Activated naive CD8-positive, alpha-beta T cell (primary cell): Measurements from ENCODE around the gene RIC1.
"Not testable (repeated sequence)": the region's sequence is repeated elsewhere in the genome, so short reads cannot be mapped to it uniquely, and the experiment has no call there.

Experiments used
- H3K27ac Mint-ChIP-seq: one replicate; pipeline ENCODE4 v1.8.0; 2021; ENCODE audit warnings: mixed read lengths
- H3K27me3 Mint-ChIP-seq: one replicate; pipeline ENCODE4 v1.8.0; 2021; ENCODE audit warnings: mixed read lengths
- H3K36me3 Mint-ChIP-seq: one replicate; pipeline ENCODE4 v1.8.0; 2021; ENCODE audit warnings: mixed read lengths
- H3K4me1 Mint-ChIP-seq: one replicate; pipeline ENCODE4 v1.8.0; 2021; ENCODE audit warnings: low read depth, mixed read lengths
- H3K4me3 Mint-ChIP-seq: one replicate; pipeline ENCODE4 v1.8.0; 2021; ENCODE audit warnings: mild to moderate bottlenecking, mixed read lengths
- H3K9me3 Mint-ChIP-seq: one replicate; pipeline ENCODE4 v1.8.0; 2021; ENCODE audit warnings: low read depth, mixed read lengths

Gene RIC1

DNA sequence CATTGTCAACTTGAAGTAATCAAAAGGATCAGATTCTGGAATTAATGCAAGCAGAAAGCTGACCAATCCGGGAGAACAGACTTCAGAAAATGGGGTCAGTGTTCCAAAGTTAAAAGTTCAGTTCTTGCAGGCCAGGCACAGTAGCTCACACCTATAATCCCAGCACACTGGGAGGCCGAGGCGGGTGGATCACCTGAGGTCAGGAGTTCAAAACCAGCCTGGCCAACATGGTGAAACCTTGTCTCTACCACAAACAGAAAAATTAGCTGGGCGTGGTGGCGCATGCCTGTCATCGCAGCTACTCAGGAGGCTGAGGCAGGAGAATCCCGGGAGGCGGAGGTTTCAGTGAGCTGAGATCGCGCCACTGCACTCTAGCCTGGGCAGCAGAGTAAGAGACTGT is 88.5 kb downstream of the RIC1 start:
- not testable (repeated sequence) for H3K27ac Mint-ChIP-seq, H3K9me3 Mint-ChIP-seq, H3K4me3 Mint-ChIP-seq, H3K27me3 Mint-ChIP-seq
- H3K36me3 Mint-ChIP-seq: peaks cover 27% of the 10 kb centered on the region
- H3K4me1 Mint-ChIP-seq: peaks cover 13% of the 10 kb centered on the region

GRCh38 chr9:5718296-5719032 is 89.6 kb downstream of the RIC1 start:
- peaks cover 32% of the 10 kb centered on the region for H3K36me3 Mint-ChIP-seq
- peaks cover 13% of the 10 kb centered on the region for H3K4me1 Mint-ChIP-seq
- peaks cover 5% of the 10 kb centered on the region for H3K9me3 Mint-ChIP-seq
- H3K27ac Mint-ChIP-seq: peak overlapping the region; percentile 28
- no peaks in the 10 kb centered on the region for H3K27me3 Mint-ChIP-seq
- H3K4me3 Mint-ChIP-seq: no peak overlapping the region

GRCh38 chr9:5719100-5719926 is 90.4 kb downstream of the RIC1 start:
- Mint-ChIP-seq H3K4me1 (peaks cover 13% of the 10 kb centered on the region), H3K9me3 (peaks cover 5% of the 10 kb centered on the region), H3K4me3 (no peak overlapping the region), H3K36me3 (peaks cover 30% of the 10 kb centered on the region), H3K27ac (peak overlapping the region; percentile 18), H3K27me3 (no peaks in the 10 kb centered on the region)

- peaks cover 33% of the 10 kb centered on the region for H3K36me3 Mint-ChIP-seq
- H3K4me3 Mint-ChIP-seq: no peak overlapping the region
- no peak overlapping the region for H3K27ac Mint-ChIP-seq
- H3K9me3 Mint-ChIP-seq: peaks cover 5% of the 10 kb centered on the region
- H3K4me1 Mint-ChIP-seq: peaks cover 9% of the 10 kb centered on the region
- H3K27me3 Mint-ChIP-seq: no peaks in the 10 kb centered on the region
Measured at GRCh38 chr9:5720151-5720550, 91.2 kb downstream of the RIC1 start.

GRCh38 chr9:5721279-5722087 is 92.6 kb downstream of the RIC1 start:
- Mint-ChIP-seq H3K27me3 (no peaks in the 10 kb centered on the region), H3K4me1 (peaks cover 9% of the 10 kb centered on the region), H3K4me3 (no peak overlapping the region), H3K36me3 (peaks cover 39% of the 10 kb centered on the region), H3K27ac (no peak overlapping the region), H3K9me3 (peaks cover 5% of the 10 kb centered on the region)

- not testable (repeated sequence) for H3K9me3 Mint-ChIP-seq, H3K4me1 Mint-ChIP-seq, H3K27me3 Mint-ChIP-seq, H3K27ac Mint-ChIP-seq, H3K4me3 Mint-ChIP-seq
- peaks cover 41% of the 10 kb centered on the region for H3K36me3 Mint-ChIP-seq
Measured at GRCh38 chr9:5722679-5723078, 93.8 kb downstream of the RIC1 start.

GRCh38 chr9:5735072-5735471 is 106.2 kb downstream of the RIC1 start:
- no peak overlapping the region for H3K27ac Mint-ChIP-seq
- H3K4me1 Mint-ChIP-seq: no peaks in the 10 kb centered on the region
- H3K27me3 Mint-ChIP-seq: no peaks in the 10 kb centered on the region
- H3K4me3 Mint-ChIP-seq: no peak overlapping the region
- peaks cover 28% of the 10 kb centered on the region for H3K36me3 Mint-ChIP-seq
- H3K9me3 Mint-ChIP-seq: no peaks in the 10 kb centered on the region

GRCh38 chr9:5736563-5737346 is 107.8 kb downstream of the RIC1 start:
- H3K27me3 Mint-ChIP-seq: no peaks in the 10 kb centered on the region
- H3K27ac Mint-ChIP-seq: no peak overlapping the region
- H3K4me1 Mint-ChIP-seq: no peaks in the 10 kb centered on the region
- H3K36me3 Mint-ChIP-seq: peaks cover 35% of the 10 kb centered on the region
- no peaks in the 10 kb centered on the region for H3K9me3 Mint-ChIP-seq
- no peak overlapping the region for H3K4me3 Mint-ChIP-seq

DNA sequence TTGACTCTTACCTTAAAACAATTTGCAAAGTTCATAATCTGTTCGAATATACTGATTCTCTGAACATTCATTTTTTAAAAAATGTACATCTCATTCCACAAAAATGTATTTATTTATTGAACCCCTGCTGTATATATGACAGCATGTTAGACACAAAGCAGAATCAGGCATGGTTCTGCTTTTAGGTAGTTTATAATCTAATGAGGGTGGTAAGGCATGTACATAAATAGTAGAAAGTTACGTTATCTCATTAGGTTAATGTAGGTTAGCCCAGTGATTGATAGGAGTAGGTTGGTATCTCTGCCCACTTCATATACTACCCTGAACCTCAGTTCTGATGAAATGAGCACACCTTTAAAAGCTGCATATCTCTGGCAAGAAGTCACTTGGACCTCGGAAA is 114.2 kb downstream of the RIC1 start:
- H3K27ac Mint-ChIP-seq: no peak overlapping the region
- H3K36me3 Mint-ChIP-seq: peaks cover 39% of the 10 kb centered on the region
- H3K9me3 Mint-ChIP-seq: peaks cover 2% of the 10 kb centered on the region
- H3K4me1 Mint-ChIP-seq: peaks cover 3% of the 10 kb centered on the region
- H3K27me3 Mint-ChIP-seq: no peaks in the 10 kb centered on the region
- H3K4me3 Mint-ChIP-seq: no peak overlapping the region

GRCh38 chr9:5748438-5748837 is 119.5 kb downstream of the RIC1 start:
- Mint-ChIP-seq H3K36me3 (peaks cover 32% of the 10 kb centered on the region), H3K9me3 (peaks cover 7% of the 10 kb centered on the region), H3K4me3 (no peak overlapping the region), H3K4me1 (peaks cover 20% of the 10 kb centered on the region), H3K27me3 (no peaks in the 10 kb centered on the region), H3K27ac (no peak overlapping the region)

- Mint-ChIP-seq H3K4me3 (no peak overlapping the region), H3K27ac (no peak overlapping the region), H3K36me3 (peaks cover 29% of the 10 kb centered on the region), H3K4me1 (peaks cover 20% of the 10 kb centered on the region), H3K9me3 (peaks cover 7% of the 10 kb centered on the region), H3K27me3 (no peaks in the 10 kb centered on the region)
Measured at GRCh38 chr9:5749306-5749705, 120.4 kb downstream of the RIC1 start.

- Mint-ChIP-seq H3K27me3 (no peaks in the 10 kb centered on the region), H3K9me3 (peaks cover 7% of the 10 kb centered on the region), H3K36me3 (peaks cover 21% of the 10 kb centered on the region), H3K4me1 (peaks cover 20% of the 10 kb centered on the region), H3K4me3 (no peak overlapping the region), H3K27ac (no peak overlapping the region)
Measured at GRCh38 chr9:5750569-5750968, 121.7 kb downstream of the RIC1 start.

- no peaks in the 10 kb centered on the region for H3K9me3 Mint-ChIP-seq
- H3K27me3 Mint-ChIP-seq: no peaks in the 10 kb centered on the region
- H3K36me3 Mint-ChIP-seq: peaks cover 20% of the 10 kb centered on the region
- no peak overlapping the region for H3K27ac Mint-ChIP-seq
- peaks cover 8% of the 10 kb centered on the region for H3K4me1 Mint-ChIP-seq
- no peak overlapping the region for H3K4me3 Mint-ChIP-seq
Measured at GRCh38 chr9:5756633-5757032, 127.7 kb downstream of the RIC1 start.

GRCh38 chr9:5760338-5760737 is 131.4 kb downstream of the RIC1 start:
- Mint-ChIP-seq H3K4me3 (no peak overlapping the region), H3K27ac (peak overlapping the region; percentile 46), H3K36me3 (peaks cover 27% of the 10 kb centered on the region), H3K4me1 (peaks cover 23% of the 10 kb centered on the region), H3K9me3 (no peaks in the 10 kb centered on the region), H3K27me3 (no peaks in the 10 kb centered on the region)
